Breast epithelium (tissue), 4 donors: Measurements from ENCODE around the gene KLHL3. TPM values are rescaled to one million over a fixed set of nuclear protein-coding genes. Genes with fewer than 3 reads are reported as not detected.
A peak's percentile ranks its signal among the peaks of the same experiment; 100 is the strongest.

ENCODE experiments used
- DNase-seq, 2 donors: peaks; one replicate each; pipeline ENCODE4 v3.0.0-alpha.2; 2019; ENCODE audit warnings: low spot score in 2 of 2
- H3K27ac ChIP-seq, 2 donors: fragments of 200-600 bp; sonication (generic) in 1 of 2; one replicate each; pipeline ENCODE4 v1.5.1; 2016 to 2019; ENCODE audit warnings: mild to moderate bottlenecking in 1 of 2
- H3K27me3 ChIP-seq, 2 donors: fragments of 200-600 bp; sonication (generic) in 1 of 2; one replicate each; pipeline versions ENCODE4 v1.5.1 to v1.6.0; 2017 to 2019; ENCODE audit warnings: control low read depth in 1 of 2, mild to moderate bottlenecking in 1 of 2
- H3K36me3 ChIP-seq: fragments of 200-600 bp; one replicate; pipeline ENCODE4 v1.5.1; 2019
- H3K4me1 ChIP-seq, 2 donors: fragments of 200-600 bp; sonication (generic); one replicate each; pipeline ENCODE4 v1.5.1; 2016 to 2019; ENCODE audit warnings: control low read depth in 1 of 2
- H3K4me3 ChIP-seq, 3 donors: fragments of 200-600 bp; sonication (generic); 1 replicate in 2 of 3; 2 replicates in 1 of 3; pipeline ENCODE4 v1.5.1; 2016 to 2019; ENCODE audit warnings: mild to moderate bottlenecking in 3 of 3, moderate library complexity in 2 of 3
- H3K9me3 ChIP-seq, 2 donors: fragments of 200-600 bp; sonication (generic) in 1 of 2; one replicate each; pipeline ENCODE4 v1.5.1; 2016 to 2019; ENCODE audit warnings: control low read depth in 1 of 2
- CTCF ChIP-seq, 3 donors: fragments of 450-650 bp; IDR thresholded peaks; one replicate each; pipeline ENCODE4 v1.5.1; 2016 to 2017; ENCODE audit warnings: antibody characterized with exemption in 3 of 3, mild to moderate bottlenecking in 3 of 3, moderate library complexity in 3 of 3
- POLR2A ChIP-seq: fragments of 450-650 bp; IDR thresholded peaks from one replicate; pipeline ENCODE4 v1.6.1; 2016; ENCODE audit warnings: antibody characterized with exemption, mild to moderate bottlenecking, moderate library complexity
- POLR2AphosphoS5 ChIP-seq, 3 donors: sonication (generic); formaldehyde crosslinking; IDR thresholded peaks; one replicate each; pipeline ENCODE4 v1.6.1; 2017; ENCODE audit warnings: antibody characterized with exemption in 3 of 3
- intact Hi-C: fragments of 100-400 bp; cut with DNase I; formaldehyde crosslinking; loops from one replicate; pipeline ENCODE4 v1.15.1; 2023; ENCODE audit warnings: low total_unique reads
- total RNA-seq, 3 donors: library from RNA; depleted of rRNA; stranded (reverse); fragments of >200 nt; gene quantifications; one replicate each; pipeline ENCODE4 v1.1.0, GENCODE V29; 2016

KLHL3 gene
- total RNA-seq, 3 donors from 2014 or later = 4.5 to 11.7 (median 4.9) TPM

GRCh38 chr5:137730336-137730735 lies 5.6 kb downstream of the KLHL3 start:
- no peaks in the 10 kb centered on the region for H3K4me1 ChIP-seq
- H3K9me3 ChIP-seq = no peaks in the 10 kb centered on the region
- no peak overlapping the region for H3K4me3 ChIP-seq
- H3K27ac ChIP-seq = peak overlapping the region in 1 of 2 donors; percentile 74
- H3K36me3 ChIP-seq = no peaks in the 10 kb centered on the region
- TF ChIP-seq POLR2AphosphoS5 (IDR thresholded peaks at IDR 0.05) = no peak
- no peak for TF ChIP-seq POLR2A
- no peak for TF ChIP-seq CTCF (IDR thresholded peaks at IDR 0.05)
- H3K27me3 ChIP-seq = no peaks in the 10 kb centered on the region
- DNase-seq = no peak
- intact Hi-C loops = no loop called here

GRCh38 chr5:137728048-137728447 lies 7.8 kb downstream of the KLHL3 start:
- H3K27ac ChIP-seq = no peak overlapping the region
- no peaks in the 10 kb centered on the region for H3K36me3 ChIP-seq
- no peaks in the 10 kb centered on the region for H3K9me3 ChIP-seq
- no peak for TF ChIP-seq POLR2A
- no peak for TF ChIP-seq POLR2AphosphoS5 (IDR thresholded peaks at IDR 0.05)
- TF ChIP-seq CTCF (IDR thresholded peaks at IDR 0.05) = no peak
- intact Hi-C loops = no loop called here
- H3K4me3 ChIP-seq = no peak overlapping the region
- no peaks in the 10 kb centered on the region for H3K4me1 ChIP-seq
- H3K27me3 ChIP-seq = no peaks in the 10 kb centered on the region
- no peak for DNase-seq

GRCh38 chr5:137727623-137728022 lies 8.3 kb downstream of the KLHL3 start:
- H3K36me3 ChIP-seq = no peaks in the 10 kb centered on the region
- no peaks in the 10 kb centered on the region for H3K4me1 ChIP-seq
- no peak overlapping the region for H3K4me3 ChIP-seq
- no peaks in the 10 kb centered on the region for H3K9me3 ChIP-seq
- no peak overlapping the region for H3K27ac ChIP-seq
- DNase-seq = no peak
- intact Hi-C loops = no loop called here
- TF ChIP-seq POLR2A (no peak), CTCF (IDR thresholded peaks at IDR 0.05) (no peak), POLR2AphosphoS5 (IDR thresholded peaks at IDR 0.05) (no peak)
- H3K27me3 ChIP-seq = no peaks in the 10 kb centered on the region

- Histone ChIP-seq H3K9me3 (no peaks in the 10 kb centered on the region), H3K4me3 (no peak overlapping the region), H3K36me3 (no peaks in the 10 kb centered on the region), H3K27me3 (no peaks in the 10 kb centered on the region), H3K27ac (no peak overlapping the region), H3K4me1 (no peaks in the 10 kb centered on the region)
- no peak for DNase-seq
- no peak for TF ChIP-seq POLR2AphosphoS5 (IDR thresholded peaks at IDR 0.05)
- TF ChIP-seq POLR2A = no peak
- no peak for TF ChIP-seq CTCF (IDR thresholded peaks at IDR 0.05)
- intact Hi-C loops = no loop called here
These were observed 11.6 kb downstream of the KLHL3 start for GRCh38 chr5:137724251-137724650.

GRCh38 chr5:137718611-137719010 lies 17.3 kb downstream of the KLHL3 start:
- Histone ChIP-seq H3K4me3 (no peak overlapping the region), H3K36me3 (no peaks in the 10 kb centered on the region), H3K4me1 (no peaks in the 10 kb centered on the region), H3K27me3 (no peaks in the 10 kb centered on the region), H3K9me3 (no peaks in the 10 kb centered on the region), H3K27ac (no peak overlapping the region)
- intact Hi-C loops = no loop called here
- no peak for DNase-seq
- TF ChIP-seq POLR2A (no peak), CTCF (IDR thresholded peaks at IDR 0.05) (no peak), POLR2AphosphoS5 (IDR thresholded peaks at IDR 0.05) (no peak)
